ENCODE results near the gene SAMD8. TPM values are rescaled to one million over a fixed set of nuclear protein-coding genes. Genes with fewer than 3 reads are reported as not detected.

The SAMD8 gene
- total and polyA plus RNA-seq, 2 of the 8 experiments (the other 6 are each of a cell fraction or from before 2014, with no cell fraction given): 11.7 to 20.9 TPM

DNA sequence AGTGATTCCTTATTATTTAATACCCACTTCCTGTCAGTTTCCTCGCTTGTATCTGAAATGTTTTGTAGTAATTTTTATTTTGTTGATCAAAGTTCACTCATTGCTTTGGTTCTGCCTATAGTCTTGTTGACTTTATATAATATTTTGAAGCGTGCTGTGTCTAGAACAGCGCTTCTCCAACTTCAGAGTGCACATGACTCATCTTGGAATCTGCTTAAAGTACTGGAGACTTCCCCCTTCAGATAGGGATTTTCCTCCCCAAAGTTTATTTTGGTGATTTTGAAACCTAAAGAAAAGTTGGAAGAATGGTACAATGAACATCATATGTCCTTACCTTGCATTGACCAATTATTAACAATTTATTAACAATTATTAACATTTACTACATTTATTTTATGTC is 118.5 kb downstream of the SAMD8 start:
- Histone ChIP-seq H2BK120ac (replicated peaks; ENCODE audit: low read depth, low read length) (no peak overlapping the region), H3K79me1 (ENCODE audit: low read depth, low read length) (peaks cover 4% of the 10 kb centered on the region; the same call in 1 of the 2 replicates), H3K79me2 (ENCODE audit: control insufficient read depth in 1 of 2, insufficient read depth in 2 of 2, low read length in 2 of 2) (peaks cover 6 to 42% of the 10 kb centered on the region in 2 experiments; a peak in 3 of 4 replicates), H3K56ac (replicated peaks; ENCODE audit: insufficient read length, low read depth, low read length) (no peak overlapping the region), H4K5ac (ENCODE audit: insufficient read length, low read depth, low read length) (no peak overlapping the region), H2BK12ac (ENCODE audit: low read depth, low read length) (no peak overlapping the region), H4K91ac (replicated peaks; ENCODE audit: insufficient read length, low read length) (no peak overlapping the region), H4K8ac (ENCODE audit: extremely low read depth, insufficient read depth, low read length) (no peak overlapping the region), H3K4me1 (replicated peaks in 1 of 4; ENCODE audit: control insufficient read depth in 3 of 4, insufficient read depth in 4 of 4, low read length in 3 of 4) (peaks cover 8 to 24% (median 23%) of the 10 kb centered on the region in 4 experiments), H3K14ac (ENCODE audit: insufficient read length) (no peak overlapping the region), H3K4me3 (ENCODE audit: extremely low read depth in 1 of 4, insufficient read depth in 2 of 4, low read depth in 3 of 4, low read length in 4 of 4) (no peak overlapping the region), H3K23me2 (ENCODE audit: low read depth, low read length) (peaks cover 10% of the 10 kb centered on the region; the same call in 1 of the 2 replicates), H2BK20ac (ENCODE audit: low read length) (no peak overlapping the region), H3K9me3 (ENCODE audit: insufficient read depth in 2 of 2, low read depth in 1 of 2, low read length in 1 of 2) (no peaks in the 10 kb centered on the region), H3K27me3 (replicated peaks in 1 of 4; ENCODE audit: control insufficient read depth in 3 of 4, extremely low read depth in 1 of 4, insufficient read depth in 3 of 4, low read length in 3 of 4) (no peaks in the 10 kb centered on the region), H3K36me3 (ENCODE audit: control insufficient read depth in 2 of 4, insufficient read depth in 4 of 4, low read length in 3 of 4) (peaks cover 13 to 57% (median 22%) of the 10 kb centered on the region in 4 experiments), H3K4ac (replicated peaks; ENCODE audit: insufficient read length, low read depth, low read length) (no peak overlapping the region), H3K4me2 (ENCODE audit: insufficient read depth in 1 of 2, low read depth in 2 of 2, low read length in 2 of 2) (no peak overlapping the region), H2BK5ac (ENCODE audit: low read depth, low read length) (no peak overlapping the region), H3K18ac (ENCODE audit: extremely low read depth, low read length) (no peak overlapping the region), H3K23ac (ENCODE audit: insufficient read length) (no peak overlapping the region), H3K9ac (replicated peaks in 1 of 4; ENCODE audit: extremely low read depth in 1 of 4, low read depth in 3 of 4, low read length in 3 of 4) (no peak overlapping the region), H2AK5ac (ENCODE audit: low read depth, low read length) (no peak overlapping the region), H2AFZ (ENCODE audit: low read length) (no peak overlapping the region), H3K27ac (ENCODE audit: low read depth, low read length) (no peak overlapping the region), H2BK15ac (ENCODE audit: low read length) (no peak overlapping the region), H4K20me1 (replicated peaks in 1 of 2; ENCODE audit: control insufficient read depth in 1 of 2, insufficient read depth in 2 of 2, low read length in 2 of 2) (peaks cover 3 to 12% of the 10 kb centered on the region in 2 experiments)
- POLR2A ChIA-PET (ENCODE audit: partially characterized antibody): interaction anchor here (0.5 to 27.6 kb wide), 4 partner anchors 9 to 599 kb away, joined by 3 to 801 read pairs (median 72); partner anchors contain the start of genes SAMD8 and VDAC2
- CTCF ChIA-PET (ENCODE audit: partially characterized antibody): interaction anchor here (0.9 to 18.9 kb wide), 7 partner anchors 8 to 116 kb away, joined by 3 to 209 read pairs (median 10); partner anchors contain the start of gene VDAC2
- 88% methylated on average over 3 of the region's 3 CpGs; no CpG with 5 or more reads in 1 of the 2 experiments for WGBS, 2 experiments (ENCODE audit: extremely low coverage in 1 of 2, insufficient coverage in 1 of 2, insufficient read length in 1 of 2, insufficient replicate concordance in 2 of 2, low coverage in 1 of 2, low lambda C conversion rate in 2 of 2, missing lambda C conversion rate in 1 of 2)
- no peak for DNase-seq (ENCODE audit: low read depth in 1 of 2, low spot score in 2 of 2)
- TF ChIP-seq FOSL1 (IDR thresholded peaks at IDR 0.05; ENCODE audit: insufficient read depth, low read depth, low read length): no peak
- TF ChIP-seq SP2 (IDR thresholded peaks at IDR 0.05; ENCODE audit: low read length): no peak
- TF ChIP-seq KDM1A (IDR thresholded peaks at IDR 0.05; ENCODE audit: borderline replicate concordance, low read length): no peak
- TF ChIP-seq, protein P1, sequence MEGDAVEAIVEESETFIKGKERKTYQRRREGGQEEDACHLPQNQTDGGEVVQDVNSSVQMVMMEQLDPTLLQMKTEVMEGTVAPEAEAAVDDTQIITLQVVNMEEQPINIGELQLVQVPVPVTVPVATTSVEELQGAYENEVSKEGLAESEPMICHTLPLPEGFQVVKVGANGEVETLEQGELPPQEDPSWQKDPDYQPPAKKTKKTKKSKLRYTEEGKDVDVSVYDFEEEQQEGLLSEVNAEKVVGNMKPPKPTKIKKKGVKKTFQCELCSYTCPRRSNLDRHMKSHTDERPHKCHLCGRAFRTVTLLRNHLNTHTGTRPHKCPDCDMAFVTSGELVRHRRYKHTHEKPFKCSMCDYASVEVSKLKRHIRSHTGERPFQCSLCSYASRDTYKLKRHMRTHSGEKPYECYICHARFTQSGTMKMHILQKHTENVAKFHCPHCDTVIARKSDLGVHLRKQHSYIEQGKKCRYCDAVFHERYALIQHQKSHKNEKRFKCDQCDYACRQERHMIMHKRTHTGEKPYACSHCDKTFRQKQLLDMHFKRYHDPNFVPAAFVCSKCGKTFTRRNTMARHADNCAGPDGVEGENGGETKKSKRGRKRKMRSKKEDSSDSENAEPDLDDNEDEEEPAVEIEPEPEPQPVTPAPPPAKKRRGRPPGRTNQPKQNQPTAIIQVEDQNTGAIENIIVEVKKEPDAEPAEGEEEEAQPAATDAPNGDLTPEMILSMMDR (IDR thresholded peaks at IDR 0.05; ENCODE audit: control extremely low read depth in 1 of 3, insufficient read depth in 1 of 3, low read depth in 1 of 3, low read length in 3 of 3): no peak
- TF ChIP-seq MAFK (IDR thresholded peaks at IDR 0.05; ENCODE audit: low read depth, low read length): no peak
- TF ChIP-seq SP4 (IDR thresholded peaks at IDR 0.05; ENCODE audit: low read length): no peak
- no peak for TF ChIP-seq ZNF274 (IDR thresholded peaks at IDR 0.05; ENCODE audit: borderline replicate concordance, extremely low read depth, low read length)
- TF ChIP-seq YY1 (IDR thresholded peaks at IDR 0.05; ENCODE audit: low read depth, low read length): no peak
- no peak for FAIRE-seq

Measured in H1 (cell line).